OCI-LY7 (cell line): ENCODE measurements around the gene MYBPHL.

Experiments used
- CTCF ChIP-seq: fragments of 200-600 bp; sonication (generic); conservative IDR thresholded peaks from 2 replicates; pipeline ENCODE4 v1.5.1; 2014; ENCODE audit warnings: mild to moderate bottlenecking, antibody characterized with exemption, low read length, moderate library complexity, mixed read lengths
- EZH2phosphoT487 ChIP-seq: fragments of 200-600 bp; sonication (generic); IDR thresholded peaks from 2 replicates; pipeline ENCODE4 v1.6.1; 2018; ENCODE audit warnings: low read depth, borderline replicate concordance, mild to moderate bottlenecking, mixed run types, antibody characterized with exemption, low read length, moderate library complexity, mixed read lengths

GRCh38 chr1:109275706-109276345, 31.0 kb downstream of the MYBPHL start:
- TF ChIP-seq CTCF (no peak), EZH2phosphoT487 (no peak)
